Activated CD8-positive, alpha-beta memory T cell treated with anti-CD3 and anti-CD28 coated beads, Interleukin-2, amount 50 U/mL, for 1 hour (primary cell): ENCODE data around the gene OPTC.
"Not testable (repeated sequence)": the region's sequence is repeated elsewhere in the genome, so short reads cannot be mapped to it uniquely, and the experiment has no call there.

Experiments used
- DNase-seq: peaks from one replicate; pipeline ENCODE4 v3.0.0-alpha.2; 2020; ENCODE audit errors: extremely low read depth

Gene OPTC, protein sequence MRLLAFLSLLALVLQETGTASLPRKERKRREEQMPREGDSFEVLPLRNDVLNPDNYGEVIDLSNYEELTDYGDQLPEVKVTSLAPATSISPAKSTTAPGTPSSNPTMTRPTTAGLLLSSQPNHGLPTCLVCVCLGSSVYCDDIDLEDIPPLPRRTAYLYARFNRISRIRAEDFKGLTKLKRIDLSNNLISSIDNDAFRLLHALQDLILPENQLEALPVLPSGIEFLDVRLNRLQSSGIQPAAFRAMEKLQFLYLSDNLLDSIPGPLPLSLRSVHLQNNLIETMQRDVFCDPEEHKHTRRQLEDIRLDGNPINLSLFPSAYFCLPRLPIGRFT

DNA sequence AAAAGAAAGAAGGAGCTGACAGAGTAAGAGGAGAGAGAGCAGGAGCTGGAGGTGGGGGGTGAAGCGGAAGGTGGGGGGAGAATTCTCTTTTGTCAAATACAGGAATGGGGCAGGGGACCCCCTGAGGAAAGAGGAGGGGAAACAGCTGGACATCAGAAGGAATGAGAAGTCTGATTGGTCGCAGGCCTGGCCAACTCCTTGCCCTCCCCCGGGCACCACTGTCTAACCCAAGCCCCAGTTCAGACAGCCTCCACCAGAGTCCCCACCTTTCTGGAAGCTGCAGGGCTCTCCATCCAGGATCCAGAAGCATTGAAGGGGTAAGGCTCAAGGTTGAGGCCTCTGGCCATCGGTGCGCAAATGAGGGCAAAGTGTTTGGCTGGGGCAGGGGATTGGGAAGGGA lies at the start of gene OPTC:
Gene OPTC (plus strand): TSS at position 253 of the 400 bp plus-strand sequence. CDS start 1,853 bp downstream, outside the sequence.
- no peak for DNase-seq

DNA sequence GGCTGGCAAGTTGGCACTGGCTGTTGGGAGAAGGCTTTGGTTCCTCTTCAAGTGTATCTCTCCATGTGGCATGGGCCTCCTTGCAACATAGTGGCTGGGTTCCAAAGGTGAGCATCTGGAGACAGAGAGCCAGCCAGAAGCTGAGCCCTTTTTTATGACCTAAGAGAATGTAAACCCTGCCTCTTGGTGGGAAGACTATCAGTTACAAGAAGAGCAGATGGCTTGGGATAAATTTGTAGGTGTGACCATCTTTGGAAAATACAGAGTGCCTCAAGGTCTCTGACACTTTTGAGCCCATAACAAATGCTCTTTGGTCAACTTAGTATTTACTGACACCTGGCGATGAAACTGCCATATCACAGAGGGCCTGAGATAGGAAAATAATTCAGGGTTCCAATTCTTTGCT lies 49.8 kb upstream of the OPTC start:
- no peak for DNase-seq

DNA sequence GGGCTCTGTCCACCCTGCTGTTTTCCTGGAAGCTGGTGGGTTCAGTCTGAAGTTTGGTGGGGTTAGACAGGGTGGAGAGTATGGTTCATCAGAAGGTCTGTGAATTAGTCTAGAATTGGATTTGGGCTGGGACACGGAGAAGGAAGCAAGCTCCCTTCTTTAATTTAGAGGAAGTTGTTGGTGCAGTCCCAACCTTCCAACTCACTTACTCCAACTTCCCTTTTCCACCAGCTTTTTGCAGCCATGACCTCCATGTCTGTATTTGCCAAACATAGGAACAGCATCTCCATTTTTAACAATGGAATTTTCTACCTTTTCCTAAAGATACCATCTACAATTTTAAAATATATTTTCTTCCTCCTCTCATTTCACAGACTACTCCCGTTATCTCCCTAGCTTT lies 46.8 kb upstream of the OPTC start:
- no peak for DNase-seq

DNA sequence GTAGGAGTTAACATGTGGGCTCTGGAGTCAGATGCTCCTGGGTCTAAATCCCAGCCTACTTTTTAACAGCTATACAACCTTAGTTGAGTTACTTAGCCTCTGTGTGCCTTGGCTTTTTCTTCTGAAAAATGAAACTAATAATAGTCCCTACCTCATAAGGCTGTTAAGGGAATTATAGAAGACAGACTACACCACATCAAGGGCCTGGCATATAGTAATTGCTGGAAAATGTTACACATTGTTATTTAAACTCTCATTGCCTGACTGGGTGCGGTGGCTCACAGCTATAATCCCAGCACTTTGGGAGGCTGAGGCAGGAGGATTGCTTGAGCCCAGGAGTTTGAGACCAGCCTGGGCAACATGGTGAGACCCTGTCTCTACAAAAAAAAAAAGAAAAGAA lies 46.4 kb upstream of the OPTC start:
- not testable (repeated sequence) for DNase-seq

DNA sequence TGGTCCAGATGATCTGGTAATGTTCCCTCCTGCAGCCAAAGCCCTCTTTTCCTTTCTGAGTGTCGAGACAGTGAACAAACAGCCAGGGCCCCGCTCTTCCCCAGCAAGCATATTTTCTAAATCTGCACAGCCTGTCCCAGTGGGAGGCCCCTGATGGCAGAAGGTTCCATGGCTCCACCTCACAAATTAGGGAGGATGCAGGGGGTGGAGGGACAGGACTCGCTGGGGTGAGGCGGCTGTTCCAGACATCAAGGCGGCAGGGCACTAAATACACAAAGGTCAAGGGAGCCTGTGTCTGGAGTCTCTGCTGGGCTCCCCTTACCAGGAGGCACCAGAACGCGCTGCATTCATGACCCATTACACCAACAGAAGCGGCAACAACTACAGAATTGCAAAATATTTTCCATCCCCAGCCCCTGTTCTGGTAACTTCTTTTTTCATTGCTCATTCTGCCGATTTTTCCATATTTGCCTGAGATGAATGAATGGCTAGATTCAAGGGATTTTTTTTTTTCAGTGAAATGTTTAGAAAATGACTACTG lies 45.4 kb upstream of the OPTC start:
- DNase-seq = no peak

DNA sequence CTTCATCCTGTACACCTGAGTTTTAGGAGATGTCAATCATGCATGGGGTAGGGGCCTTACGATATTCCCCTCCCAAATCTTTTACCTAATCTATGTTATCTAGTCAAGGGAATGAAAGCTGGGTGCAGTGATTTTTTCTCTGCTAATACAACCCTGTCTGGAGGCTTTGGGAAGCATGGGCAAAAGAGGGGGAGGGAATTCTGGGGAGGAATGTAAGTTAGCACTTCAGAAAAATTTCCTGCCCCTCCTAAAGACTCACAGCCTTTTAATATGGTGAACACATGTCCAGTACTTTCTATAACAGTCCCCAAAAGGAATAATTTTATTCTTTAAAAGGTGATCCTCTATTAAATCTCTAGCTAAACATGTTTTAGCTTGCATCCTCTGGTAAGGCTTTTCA lies 44.0 kb upstream of the OPTC start:
- DNase-seq = no peak

DNA sequence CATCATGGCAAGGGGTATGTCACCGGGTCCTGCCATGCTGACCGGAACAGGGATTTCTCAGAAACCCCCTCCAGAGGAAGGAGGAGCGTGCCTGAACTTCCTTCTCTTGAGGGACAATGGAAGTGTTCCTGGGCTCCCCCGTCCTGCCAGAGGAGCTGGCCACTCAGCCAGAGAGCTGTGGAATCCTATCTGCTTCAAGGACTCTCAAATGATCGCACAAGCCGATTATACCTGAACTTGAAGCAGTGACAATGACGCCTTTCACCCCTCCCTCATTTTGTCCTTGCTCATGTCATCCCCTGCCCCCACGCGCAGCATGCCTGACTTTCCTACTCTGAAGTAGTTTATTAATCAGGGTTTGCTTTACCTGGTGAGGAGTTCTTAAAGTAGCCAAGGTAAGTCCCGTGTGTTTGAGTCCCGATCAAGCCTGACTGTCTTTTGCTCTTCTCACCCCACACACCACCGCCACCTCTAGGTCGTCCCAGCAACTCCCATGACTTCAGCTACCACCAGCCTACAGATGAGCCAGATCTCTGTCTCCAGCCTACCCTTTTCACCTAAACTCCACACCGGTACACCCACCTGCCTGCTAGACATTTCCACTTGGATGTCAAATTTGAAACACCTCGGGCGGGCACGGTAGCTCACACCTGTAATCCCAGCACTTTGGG lies 43.3 kb upstream of the OPTC start:
- DNase-seq = no peak

DNA sequence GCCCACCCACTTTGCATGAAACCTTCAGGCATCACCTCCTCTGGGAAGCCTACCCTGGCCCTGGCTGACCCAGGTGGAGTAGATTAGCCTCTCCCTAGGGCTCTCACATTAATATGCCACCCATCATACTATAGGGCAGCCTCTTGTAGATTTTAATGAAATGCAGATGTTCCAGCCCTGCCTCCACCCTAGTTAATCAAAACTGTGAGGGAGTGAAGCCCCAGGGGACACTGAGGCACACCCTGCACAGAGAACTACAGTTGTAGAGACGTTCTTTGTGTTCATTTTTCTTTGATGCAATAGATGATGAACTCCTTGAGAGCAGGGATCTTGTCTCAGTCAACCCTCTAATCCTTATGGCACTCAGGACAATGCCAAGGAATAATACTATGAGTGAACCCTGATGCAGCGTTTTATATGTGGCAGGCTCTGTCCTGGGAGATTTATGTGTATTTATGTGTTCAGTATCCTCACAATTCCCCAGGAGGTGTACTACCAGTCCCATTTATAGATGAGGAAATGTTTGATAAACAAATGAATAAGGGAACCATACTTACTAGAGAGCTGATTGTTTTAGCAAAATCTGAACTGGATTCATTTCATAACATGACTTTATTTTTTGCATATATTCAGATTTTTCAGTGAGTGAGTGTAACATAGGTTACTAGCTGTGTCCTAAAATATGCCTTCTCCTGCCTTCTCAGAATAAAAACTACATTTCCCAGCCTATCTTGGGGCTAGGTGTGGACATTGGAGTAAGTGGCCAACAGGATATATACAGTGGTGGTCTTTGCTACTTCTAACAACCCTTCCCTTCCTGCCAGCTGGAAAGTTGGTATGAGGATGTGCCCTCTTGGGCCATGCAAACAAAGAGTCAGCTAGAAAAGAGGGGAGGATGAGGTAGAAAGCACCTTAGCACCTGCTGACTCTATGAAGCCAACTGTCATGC lies 41.8 kb upstream of the OPTC start:
- no peak for DNase-seq

DNA sequence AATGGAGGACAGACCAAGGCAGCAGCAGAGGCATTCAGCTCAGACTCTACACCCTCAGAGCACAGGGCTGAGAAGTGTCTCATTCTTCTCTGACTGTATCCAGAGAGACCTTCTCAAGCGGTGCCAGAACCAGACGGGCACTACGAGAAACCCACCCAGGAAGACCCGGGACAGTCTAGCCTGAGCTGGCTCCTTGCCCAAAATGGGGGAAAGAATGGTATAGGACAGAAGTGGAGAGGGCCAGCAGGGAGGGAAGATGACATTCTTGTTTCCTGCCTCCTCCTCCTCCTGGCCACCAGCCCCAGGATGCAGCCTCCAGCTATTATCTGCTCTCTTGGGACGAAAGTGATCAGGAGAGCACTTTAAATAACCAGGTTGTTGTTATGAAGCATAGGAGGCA lies 40.9 kb upstream of the OPTC start:
- DNase-seq = no peak

DNA sequence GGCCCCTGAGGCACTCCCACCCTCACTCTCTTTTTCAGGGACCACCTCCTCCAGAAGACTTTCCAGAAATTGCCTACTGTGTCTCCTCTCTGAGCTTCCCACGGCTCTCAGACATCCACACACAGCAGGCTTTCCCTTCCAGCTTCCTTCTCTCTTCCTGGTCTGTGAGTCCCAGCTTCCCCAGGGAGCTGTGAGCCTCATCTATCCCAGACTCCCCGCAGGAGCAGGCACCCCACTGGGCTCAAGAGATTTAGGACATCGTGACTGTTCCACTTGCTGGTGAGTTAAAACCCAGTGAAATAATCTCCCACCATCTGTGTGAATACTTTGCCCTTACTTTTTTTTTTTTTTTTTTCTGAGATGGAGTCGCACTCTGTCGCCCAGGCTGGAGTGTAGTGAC lies 40.3 kb upstream of the OPTC start:
- DNase-seq = no peak

DNA sequence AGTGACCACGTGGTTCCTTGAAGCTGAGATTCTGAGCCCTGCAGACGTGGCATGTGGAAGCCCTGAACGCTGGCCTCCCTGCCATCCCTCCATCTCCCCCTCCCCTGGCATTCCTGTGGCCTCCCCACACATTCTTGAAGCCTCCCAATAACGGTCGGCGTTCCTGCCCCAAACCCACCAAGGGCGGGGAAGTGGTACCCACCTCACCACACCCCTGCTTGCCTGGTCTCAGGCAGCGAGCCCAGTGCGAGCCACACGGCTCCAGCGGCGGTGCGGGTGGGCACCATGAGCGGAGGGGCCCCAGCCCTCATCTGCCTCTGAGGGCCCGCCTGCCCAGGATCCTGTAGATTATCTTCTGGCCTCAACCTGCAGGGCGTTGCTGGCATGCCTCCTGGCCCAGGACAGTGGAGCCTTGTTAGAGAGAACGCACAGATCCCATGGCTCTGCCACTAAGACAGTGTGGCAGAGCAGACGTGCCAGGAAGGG lies 38.9 kb upstream of the OPTC start:
- no peak for DNase-seq

DNA sequence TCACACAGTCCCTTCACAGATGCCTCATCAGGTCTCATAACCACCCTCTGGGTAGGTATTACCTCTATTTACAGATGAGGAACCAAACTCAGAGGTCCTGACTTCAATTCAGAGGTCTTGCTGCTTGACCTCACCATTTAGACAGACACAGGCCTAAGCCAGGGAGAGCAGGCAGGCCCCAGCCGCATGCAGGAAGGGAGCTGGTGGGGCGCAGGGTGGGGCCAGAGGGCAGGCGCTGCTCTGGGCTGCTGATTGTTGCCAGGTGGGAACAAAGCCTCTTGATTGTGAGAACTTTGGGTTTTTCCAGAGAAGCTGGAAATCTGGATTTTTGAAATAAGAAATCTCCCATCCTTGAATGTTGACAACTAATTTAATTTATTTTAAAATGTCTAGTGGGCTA lies 38.2 kb upstream of the OPTC start:
- no peak for DNase-seq

DNA sequence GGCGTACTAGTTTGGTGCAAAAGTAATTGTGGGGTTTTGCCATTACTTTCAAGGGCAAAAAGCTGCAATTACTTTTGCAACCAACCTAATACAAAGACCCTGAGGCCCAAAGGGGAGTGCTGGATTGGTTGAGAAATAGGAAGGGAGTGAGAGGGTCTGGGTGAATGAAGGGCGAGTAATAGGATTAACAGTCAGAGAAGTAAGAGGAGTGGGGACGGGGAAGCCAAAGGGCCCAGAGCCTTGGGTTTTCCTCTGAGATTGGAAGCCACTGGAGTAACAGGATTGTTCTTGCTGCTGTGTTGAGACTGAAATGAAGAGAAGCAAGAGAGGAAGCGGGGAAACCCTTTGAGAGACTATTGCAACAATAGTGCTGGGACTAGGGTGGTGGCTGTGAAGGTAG lies 37.4 kb upstream of the OPTC start:
- DNase-seq = no peak

DNA sequence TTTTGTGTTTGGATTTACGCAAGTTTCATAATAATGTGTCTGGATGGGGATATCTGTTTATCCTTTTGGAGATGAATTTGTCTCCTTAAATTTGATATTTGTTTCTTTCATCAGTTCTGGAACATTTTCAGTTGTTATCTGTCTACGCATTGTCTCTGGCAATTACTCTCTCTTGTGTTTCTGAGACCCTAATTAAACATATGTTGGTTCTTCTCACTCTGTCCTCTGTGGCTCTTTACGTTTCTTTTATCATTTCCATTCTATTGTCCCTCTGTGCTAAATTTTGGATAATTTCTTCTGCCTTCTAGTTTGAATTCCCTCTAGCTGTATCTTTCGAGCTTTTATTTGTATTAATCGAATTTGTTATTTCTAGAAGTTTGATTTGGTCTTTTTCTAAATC lies 35.9 kb upstream of the OPTC start:
- no peak for DNase-seq

DNA sequence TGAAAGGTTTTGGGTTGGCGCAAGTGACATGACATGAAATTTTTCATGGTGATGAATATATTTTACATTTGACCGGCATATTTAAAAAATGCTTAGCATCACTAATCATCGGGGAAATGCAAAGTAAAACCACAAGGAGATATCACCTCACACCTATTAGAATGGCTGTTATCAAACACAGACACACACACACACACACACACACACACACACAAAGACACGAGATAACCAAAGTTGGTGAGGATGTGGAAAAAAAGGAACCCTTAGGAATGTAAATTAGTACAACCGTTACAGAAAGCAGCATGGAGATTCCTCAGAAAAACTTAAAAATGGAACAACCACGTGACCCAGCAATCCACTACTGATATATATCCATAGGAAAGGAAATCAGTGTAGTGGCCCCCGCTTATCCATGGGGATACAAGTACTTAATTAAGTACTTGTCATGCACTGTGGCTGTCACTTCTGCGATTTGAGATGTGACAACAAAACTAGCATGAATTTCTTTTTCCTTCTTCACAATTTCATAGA lies 34.2 kb upstream of the OPTC start:
- no peak for DNase-seq

DNA sequence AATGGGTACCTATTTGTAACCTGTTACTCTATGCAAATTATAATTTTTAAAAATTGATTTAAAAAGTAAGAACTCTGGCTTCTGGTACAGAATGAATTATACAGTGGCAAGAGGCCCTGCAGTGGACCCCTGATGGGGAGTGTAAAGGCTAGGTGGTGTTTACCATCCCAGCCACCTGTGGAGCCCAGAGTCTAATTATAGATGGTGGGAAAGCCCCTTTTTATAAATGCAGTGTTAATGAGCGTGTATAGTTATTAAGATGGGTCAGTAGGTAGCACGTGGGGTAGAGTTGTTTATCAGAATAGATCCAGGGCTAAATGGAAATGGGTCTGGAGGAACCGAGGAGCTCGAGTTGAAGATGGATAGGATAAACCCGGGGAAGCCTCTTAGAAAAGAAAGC lies 32.2 kb upstream of the OPTC start:
- no peak for DNase-seq

DNA sequence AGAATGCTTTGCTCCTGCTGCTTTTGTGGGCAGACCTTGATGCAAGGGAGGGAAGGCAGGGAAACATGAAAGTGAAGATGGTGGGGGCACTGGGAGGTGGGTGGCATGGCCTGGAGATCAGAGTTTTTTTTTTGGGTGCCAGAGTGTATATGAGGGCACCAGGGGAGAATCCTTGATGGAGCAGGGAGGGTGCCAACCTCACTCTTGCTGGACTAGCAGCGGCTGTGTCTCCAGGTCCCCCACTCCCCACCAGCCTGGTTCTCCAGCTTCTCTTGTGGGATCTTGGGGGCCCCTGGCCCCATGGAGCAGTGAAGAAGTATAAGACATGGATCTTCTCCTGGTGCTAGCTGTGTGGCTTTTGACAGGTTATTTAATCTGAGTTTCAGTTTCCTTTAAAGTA lies 31.8 kb upstream of the OPTC start:
- DNase-seq = no peak

DNA sequence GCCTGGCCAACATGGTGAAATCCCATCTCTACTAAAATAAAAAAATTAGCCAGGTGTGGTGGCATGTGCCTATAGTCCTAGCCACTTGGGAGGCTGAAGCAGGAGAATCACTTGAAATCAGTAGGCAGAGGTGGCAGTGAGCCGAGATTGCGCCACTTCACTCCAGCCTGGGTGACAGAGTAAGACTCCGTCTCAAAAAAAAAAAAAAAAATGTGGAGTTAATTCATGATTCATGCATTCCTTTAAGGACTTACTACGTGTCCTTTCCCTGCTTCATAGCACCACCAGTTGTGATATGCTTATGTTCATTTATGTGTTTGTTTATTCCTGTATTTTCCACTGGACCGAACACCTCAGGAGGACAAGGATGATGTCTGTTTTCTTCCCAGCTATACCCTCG lies 31.1 kb upstream of the OPTC start:
- DNase-seq = no peak

DNA sequence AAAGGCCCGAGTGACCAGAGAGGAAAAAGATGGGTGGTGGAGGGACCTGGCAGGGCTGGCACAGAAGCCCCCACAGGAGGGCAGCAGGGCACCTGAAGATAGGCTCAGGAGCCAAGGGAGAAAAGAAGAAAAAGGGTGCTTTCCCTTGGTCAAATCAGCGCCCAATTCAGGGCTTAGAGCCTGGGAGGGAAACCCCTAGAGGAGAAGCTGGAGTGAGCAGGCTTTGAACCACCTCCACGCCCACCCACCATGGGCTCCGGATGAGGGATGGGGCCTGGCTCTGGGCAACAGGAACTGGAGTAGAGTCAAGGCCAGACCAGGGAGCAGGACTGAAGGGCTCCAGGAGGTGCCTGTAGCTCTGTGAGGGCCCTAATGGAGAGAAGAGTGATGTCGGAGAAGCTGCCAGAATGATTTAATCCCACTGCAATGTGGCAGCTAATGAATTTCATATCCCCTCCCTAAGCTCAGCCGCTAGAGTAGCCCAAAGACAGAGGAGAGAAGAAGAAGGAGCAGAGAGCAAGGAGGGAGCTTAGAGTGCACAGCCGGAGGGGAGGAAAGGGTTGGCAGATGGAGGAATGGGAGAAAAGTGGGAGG lies 30.4 kb upstream of the OPTC start:
- no peak for DNase-seq

DNA sequence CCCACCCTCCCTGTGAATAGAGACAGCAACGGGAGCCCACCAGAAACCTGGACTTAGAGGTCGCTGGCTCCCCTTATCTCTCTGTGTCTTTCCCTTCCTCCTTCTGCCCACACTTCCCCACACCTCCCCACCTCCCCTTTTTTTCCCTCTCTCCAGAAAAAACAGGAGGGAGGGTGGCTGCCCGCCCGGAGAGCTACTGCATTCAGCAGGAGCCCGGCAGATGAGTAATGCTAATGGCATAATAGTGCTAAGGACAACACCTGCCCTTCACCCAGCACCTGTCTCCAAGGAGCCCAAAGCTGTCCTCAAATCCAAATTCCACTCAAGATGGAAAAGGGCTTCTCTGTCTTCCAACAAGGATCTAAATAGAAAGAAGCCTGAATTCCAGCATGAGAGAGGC lies 29.7 kb upstream of the OPTC start:
- no peak for DNase-seq

DNA sequence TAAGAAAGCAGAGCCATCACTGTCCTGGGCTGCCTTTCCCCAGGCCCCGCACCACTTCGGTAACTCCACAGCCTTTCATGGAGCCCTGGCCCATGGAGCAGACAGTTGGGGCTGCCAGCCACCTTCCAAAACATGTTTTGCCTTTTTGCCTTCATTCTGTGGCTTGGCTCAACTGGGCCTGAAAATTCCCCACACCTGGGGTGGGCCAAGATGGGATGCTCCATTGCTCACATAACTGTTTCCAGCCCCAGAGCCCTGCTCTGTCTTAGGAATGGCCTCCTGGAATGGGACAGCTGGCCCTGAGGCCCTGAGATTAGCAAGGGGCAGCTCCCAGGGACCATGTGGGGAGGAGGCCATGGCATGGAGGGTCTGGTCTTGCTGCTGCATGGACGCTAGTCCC lies 29.2 kb upstream of the OPTC start:
- DNase-seq = no peak
